HG03280 (cell line): ENCODE results near the gene OPHN1.

Experiments
- ATAC-seq: cut with Tn5 transposase; IDR thresholded peaks from one replicate; pipeline ENCODE4 v1.9.1; 2021; ENCODE audit warnings: mild to moderate bottlenecking, moderate library complexity; ENCODE audit not compliant: unreplicated experiment

Gene OPHN1

DNA sequence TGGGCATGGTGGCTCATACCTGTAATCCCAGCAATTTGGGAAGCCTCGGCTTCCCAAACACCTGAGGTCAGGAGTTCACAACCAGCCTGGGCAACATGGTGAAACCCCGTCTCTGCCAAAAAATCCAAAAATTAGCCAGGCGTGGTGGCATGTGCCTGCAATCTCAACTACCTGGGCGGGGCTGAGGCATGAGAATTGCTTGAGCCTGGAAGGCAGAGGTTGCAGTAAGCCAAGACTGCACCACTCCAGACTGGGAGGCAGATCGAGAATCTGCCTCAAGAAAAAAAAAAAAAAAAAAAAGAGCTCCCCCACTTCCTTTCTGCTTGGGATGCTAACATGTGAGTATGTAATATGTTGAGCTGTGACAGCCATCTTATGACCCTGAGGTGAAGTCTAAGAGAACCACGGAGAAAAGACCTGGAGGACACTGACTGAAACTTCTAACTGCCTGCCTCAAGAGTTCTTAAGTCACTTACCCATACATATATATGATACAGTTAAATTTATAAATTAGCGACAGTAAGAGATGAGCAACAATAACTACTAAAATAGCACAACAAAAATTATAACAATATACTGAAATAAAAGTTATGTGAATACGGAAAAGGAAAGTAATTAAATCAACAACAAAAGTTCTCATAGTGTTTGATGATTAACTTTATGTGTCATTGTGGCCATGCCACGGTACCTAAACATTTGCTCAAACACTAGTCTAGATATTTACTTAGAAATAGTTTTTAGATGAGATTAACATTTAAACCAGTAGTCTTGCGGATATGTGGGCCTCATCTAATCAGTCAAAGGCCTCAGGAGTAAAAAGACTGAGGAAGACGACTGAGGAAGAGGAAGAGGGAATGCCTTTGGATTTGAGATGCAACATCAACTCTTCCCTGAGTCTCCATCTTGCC is 178.3 kb downstream of the OPHN1 start:
- no peak for ATAC-seq

DNA sequence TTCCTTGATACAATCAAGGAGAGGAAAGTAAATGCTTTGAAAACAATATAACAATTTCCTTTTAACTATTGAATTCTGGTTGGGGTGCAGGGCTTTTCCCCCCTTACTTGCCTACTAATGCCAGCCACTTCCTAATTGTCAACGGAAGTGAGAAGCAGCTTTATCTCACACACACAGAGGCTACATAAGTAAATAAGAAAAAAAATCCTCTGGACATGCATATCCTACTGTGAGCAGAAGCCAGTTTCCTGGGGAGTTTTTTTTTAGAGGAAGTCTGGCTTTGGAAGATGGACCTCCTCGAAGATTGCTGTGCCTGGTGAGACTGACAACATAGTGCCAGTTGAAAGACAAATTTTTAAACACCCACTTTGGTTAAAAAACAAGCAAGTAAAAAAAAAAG is 180.6 kb downstream of the OPHN1 start:
- no peak for ATAC-seq

DNA sequence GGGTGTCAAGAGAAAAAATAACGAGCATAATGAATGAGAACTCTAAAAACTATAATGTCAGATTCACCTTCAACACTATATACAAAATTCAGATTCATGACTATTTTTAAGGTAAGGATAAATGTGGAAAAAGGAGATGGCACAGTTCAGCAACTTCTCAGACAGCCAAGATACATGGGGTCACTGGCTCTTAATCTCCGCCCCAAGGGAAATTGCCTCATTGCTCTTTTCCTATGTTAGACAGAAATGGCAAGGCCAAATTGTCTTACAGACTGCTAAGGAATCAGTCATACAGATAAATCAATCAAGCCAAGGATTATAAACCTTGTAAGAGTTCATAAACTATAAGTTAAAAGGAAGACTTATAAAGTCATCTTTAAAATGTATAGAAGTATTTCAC is 183.4 kb downstream of the OPHN1 start:
- no peak for ATAC-seq

DNA sequence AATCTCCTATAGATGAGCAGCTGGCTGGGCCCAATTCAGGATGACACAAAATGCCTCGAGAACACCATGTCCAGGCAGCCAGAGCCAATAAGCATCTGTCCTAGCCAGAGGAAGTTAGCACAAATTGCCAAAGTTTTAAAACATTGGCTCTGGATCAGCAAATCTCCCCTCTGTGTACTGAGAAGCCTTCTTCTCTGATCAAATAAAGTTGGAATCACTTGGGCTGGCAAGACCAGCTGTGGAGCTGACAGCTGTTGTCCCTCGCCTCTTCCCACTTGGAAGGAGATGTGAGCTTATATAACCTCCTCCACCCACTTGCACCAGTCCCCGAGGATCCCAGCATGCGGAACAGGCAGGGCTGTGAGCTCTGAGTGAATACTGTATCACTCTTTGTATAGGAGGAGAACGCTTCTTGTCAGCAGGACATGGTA is 183.9 kb downstream of the OPHN1 start:
- no peak for ATAC-seq

DNA sequence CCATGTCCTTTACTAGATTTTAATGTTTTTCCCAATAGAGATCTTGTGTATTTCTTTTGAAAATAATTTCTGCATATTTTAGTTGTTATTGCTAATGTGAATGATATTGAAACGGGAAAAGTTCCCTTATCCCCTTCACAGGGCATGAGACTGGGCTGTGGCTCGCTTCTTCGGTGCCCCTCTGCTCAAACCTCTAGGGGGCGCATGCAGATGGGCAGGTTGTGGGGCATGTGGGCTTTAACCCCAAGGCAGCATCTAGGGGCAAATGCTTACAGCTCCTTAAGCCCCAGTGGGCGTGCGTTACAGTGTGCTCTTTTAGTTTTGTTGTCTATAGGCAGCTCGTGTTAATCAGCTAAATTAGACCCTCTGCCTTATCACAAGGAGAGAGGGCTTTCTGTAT is 194.7 kb downstream of the OPHN1 start:
- ATAC-seq, result no peak

DNA sequence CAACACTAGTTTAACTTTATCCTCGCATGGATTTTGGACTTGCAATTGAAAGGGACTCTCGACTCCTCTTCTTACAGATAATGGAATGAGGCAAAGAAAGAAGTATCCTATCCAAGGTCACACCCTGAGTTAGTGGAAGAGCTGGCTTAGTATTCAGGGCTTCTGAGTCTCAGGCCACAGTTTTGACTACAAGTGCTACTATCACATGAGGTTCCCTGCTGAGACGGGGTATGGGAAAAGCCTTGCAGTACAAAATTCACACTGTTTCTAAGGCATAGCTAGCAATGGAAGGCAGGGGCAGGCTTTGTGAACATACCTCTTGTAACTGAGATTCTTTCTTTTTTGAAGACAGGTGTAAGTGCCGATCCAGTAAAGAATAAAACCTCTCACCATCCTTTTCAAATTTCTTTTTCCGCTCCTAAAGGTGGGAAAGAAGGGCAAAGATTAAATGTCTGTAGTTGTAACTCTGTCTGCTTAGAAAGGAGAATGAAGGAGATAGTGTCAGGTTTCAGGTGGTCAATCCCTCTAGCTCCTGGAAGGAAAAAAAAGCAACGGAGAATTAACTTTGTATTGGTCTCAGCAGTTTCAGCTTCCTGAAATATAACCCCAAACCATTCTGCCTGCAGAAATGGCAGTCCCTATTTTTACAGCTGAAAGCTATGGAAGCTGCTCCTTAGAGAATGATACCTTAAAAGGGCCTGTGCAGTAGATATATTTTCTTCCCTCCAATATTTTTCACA is 199.0 kb downstream of the OPHN1 start:
- ATAC-seq, result no peak

DNA sequence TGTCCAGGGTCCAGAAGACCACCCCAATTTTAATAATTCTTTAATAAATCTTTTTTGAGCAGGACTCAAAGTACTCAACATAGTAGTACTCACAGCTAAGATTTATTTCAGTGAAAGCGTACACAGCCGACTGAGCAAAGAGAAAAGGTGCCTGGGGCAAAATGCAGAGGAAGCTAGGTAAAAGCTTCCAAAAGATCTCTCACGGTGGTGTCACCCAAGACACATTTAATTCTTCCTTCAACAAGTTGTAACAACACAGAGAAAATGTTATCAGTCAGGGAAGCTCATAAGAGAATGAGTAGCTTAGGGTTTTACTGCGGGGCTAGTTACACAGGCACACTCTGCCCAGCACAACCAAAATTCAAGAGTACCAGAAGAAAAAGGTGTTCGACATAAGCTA is 201.1 kb downstream of the OPHN1 start:
- no peak for ATAC-seq

DNA sequence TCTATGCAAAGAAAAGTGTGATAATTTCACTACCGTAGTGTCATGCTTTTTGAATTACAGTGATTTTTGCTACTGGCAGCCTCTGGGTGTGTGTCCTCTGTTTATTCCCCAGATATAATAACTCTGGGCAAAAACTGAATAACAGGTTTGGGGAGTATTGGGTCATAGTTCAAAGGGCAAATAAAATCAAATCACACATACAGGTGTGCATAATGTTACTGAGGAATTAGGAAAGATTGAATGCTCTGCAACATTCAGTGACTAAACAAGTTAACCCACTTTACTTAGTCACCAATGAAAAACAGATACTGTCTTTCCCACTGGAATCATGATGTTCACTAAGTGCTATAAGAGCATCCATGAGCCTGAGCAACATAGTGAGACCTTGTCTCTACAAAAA is 224.3 kb downstream of the OPHN1 start:
- ATAC-seq, result no peak

DNA sequence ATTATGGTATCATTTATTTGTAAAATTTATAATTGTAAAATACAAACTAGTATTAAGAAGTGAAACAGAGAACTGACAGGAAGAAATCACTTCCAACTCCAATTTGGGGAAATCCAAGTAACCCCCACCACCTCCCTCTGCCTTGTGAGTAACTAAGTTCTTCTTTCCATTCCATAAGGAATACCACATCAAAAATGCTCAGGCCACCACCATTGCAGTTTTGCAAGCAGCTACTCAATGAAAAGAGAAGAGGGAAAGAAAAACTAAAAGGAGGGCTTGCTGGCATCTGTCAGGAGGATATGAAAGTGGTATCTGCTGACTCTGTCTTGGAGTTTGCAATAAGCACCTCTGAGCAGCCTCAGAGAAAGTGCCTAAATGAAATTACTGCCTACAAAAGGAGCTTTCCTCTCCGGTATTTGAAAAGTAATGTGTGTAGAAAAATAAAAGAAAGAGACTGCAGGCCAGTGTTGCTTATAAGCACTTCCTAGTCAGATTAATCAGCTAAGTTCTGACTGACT is 228.7 kb downstream of the OPHN1 start:
- no peak for ATAC-seq

DNA sequence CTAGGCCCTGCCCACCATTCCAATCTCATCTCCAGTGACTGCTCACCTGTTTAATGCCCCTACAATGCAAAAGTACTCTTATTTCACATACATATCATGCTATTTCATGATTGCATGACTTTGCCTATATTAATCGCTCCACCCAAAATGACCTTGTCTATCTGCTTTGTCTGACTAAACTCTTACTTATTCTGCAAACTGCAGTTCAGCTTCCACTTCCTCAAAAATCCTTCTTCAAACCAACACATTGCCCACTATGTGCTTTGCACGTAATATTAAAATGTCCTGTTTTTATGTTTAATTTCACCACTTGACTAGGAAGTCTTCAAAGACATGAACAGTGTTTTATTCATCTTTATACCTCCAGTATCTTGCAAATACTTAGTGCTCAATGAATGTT is 229.6 kb downstream of the OPHN1 start:
- no peak for ATAC-seq

DNA sequence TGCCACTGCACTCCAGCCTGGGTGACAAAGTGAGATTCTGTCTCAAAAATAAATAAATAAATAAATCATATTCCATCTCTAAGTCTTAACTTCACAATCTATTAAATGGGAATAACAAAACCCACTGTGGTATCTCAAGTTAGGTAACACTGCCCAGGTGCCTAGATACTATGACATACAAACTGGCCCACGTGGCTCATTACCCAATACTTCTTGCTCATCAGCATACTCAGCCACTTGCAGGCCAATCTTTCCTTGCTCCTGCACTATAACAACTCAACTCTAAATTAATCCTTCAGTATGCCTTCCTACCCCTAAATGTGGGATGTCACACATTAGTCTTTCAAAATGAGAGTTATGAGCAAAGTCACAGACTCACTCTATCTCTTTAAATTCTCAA is 230.1 kb downstream of the OPHN1 start:
- no peak for ATAC-seq

DNA sequence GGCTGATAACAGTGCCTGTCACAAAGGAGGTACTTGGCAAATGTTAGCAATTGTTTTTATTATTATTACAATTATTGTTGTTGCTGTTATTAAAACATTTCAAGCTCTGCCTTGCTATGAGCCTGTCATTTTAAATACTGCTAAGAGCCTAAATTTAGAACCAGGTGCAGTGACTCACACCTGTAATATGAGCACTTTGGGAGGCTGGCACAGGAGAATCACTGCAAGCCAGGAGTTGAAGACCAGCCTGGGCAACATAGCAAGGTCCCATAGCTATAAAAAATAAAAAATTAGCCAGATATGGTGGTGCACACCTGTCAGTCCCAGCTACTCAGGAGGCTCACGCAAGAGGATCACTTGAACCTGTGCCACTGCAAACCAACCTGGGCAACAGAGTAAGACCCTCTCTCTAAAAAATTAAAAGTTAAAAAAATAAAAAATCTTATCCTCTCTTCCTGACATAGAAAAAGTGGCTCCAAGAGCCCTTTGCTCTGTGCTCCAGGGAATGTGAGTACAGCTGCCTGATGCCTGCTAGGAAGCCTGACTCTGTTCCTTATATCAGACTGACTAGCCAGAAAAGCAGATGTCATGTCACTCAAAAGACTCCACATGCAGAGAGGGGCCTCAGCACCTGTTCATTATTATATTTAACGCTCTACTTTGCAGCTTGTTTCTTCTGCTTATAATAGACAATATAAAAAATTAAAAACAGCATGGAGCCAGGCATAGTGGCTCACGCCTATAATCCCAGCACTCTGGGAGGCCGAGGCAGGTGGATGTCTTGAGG is 234.0 kb downstream of the OPHN1 start:
- ATAC-seq, result no peak

DNA sequence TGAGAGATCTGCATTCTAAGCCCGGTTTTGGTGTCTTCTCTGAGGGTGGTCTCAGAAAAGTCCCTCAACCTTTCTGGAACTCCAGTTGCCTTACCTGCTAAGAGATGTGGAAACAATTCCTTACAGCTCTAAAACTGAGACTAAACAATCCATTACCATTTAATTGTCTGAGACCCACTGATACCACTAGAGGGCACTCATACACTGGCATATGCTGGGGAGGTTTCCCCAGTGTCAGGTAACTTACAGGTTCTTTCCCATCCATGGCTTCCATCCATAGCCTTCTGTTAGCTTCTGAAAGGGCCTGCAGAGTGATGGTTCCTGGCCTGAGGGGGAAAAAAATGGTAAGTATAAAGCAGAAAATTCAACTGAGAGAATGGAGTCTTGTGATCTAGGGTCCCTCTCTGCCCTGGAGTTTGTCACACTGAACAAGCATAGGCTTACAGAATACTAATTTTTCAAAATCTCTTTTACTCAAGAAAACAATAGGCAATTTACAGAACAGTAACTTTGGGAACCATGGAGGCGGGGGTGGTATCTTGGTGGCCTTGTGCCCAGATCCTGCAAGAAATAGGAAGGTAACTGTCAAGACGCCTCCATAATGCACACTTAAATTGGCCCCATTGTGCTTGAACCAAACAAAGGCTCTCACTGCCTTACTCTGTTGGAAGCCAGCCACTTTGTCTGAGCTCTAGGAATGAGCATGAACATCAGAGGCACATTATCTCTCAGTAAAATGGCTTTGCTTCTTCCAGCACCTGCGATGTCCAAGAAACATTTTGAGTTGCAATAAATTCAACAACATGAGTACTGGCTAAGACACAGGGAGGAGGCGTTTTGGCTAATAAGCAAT is 236.1 kb downstream of the OPHN1 start:
- no peak for ATAC-seq

DNA sequence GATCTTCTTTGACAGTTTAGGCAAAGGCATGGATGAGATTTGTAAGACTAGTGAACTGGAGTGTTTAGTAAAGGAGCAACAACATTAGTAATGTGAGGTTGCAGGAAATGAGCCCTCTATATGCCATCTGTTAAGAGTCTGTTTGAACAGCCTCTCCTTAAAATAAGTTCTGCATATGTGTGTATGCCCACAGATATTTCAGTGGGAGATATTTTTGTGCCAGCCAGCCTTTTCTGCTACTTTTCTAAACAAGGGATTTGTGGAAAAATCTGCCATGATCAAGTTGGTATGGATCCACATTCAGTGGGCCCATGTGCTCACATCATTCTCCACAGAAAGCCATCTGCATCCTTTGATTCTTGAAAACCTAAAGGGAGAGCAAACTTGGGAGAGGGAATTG is 237.7 kb downstream of the OPHN1 start:
- no peak for ATAC-seq

DNA sequence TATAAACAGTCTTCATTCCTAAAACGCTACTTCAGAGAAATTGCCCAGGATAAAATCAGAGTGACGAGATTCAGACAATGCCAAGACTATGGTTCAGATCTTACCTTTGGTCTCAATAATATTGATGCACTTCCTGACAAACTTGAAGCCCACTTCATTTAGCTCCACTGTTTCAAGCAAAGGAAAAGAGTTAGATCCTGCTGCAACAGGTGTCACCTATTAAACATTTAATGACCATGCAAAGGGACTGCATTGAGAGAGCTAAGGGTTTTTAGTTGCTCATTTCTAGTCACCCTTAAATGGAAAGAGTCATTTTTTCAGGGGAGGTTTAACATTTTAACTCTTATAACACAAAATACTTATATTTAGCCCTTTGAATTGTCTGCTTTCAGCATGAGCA is 239.5 kb downstream of the OPHN1 start:
- no peak for ATAC-seq

DNA sequence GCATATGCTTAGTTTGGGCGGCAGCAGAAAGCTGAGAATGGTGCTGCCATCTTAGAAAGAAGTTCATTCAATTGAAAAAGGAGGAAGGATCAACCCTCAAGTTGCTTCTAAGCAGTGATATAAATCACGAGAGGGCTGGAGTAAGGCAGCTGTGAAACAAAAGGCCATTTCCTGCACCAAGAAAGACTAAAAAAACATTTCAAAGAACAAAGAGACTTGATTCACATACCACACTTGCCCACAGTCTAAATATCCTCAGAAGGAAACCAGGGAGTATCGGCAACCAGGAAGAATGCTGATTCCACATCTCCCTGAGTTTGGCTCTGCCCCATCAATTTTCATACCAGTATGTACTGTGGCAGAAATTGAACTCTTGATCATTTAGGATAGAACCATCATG is 240.1 kb downstream of the OPHN1 start:
- no peak for ATAC-seq

DNA sequence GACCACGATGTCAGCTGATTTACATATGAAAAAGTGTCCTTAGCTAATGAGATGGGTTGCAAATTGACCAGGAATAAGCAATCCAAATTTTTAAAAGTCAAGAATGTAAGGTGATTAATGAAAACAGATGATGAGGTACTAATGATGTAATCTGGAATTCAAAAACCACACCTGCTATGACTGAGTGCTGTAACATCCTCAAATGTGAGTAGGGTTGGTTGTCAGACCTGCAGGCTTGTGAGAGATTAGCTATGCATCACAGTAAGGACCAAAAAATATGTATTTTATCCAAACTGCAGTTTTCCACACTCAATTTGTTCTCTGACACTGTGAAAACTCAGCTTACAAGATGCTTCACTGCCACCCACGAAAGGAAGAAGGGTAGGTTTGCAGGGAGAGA is 242.5 kb downstream of the OPHN1 start:
- no peak for ATAC-seq

DNA sequence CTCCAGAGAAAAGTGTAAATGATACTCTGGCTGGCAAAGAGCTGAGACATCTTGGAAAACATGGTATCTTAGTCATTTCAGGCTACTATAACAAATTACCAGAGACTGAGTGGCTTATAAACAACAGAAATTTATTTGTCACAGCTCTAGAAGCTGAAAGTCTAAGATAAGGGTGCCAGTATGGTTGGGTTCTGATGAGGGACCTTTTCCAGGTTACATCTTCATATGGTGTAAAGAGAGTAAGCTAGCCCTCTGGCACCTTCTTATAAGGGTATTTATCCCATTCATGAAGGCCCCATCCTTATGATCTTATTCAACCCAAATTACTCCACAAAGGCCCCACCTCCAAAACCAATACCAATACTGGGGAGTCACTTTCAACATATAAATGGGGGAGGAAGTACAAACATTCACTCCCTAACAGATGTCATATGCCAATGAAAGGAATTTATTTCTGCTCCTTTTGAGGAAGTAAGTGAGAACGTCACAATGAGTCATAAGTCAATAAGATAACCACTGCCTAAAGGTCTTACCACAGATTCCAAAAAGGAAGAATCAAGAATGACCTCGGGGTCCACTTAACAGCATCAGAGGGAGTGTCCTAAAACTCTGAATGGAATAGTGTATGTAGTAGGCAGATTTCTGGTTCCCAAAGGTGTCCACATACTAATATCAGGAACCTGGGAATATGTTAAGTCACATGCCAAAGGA is 246.6 kb downstream of the OPHN1 start:
- no peak for ATAC-seq

DNA sequence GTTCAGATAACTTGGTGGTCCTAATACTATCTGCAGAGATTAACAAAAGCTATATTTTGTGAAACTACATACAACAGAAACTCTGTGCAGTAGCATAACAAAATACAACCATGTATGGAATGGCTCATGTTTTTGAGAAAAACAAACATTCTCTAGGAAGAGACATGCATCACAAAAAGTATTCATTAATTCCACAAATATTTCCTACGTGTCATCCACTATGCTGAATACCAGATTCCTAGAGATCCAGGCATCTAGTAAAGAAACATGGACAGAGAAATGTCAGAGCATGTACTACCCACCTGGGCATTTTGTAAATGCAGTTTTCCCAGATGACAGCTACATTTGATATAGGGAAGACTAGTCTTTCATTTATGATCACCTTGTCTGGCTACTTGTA is 248.1 kb downstream of the OPHN1 start:
- no peak for ATAC-seq
